ENCODE results near the gene HID1. TPM values are rescaled to one million over a fixed set of nuclear protein-coding genes. Genes with fewer than 3 reads are reported as not detected.
A peak's percentile ranks its signal among the peaks of the same experiment; 100 is the strongest.

HID1 gene
- total and polyA plus RNA-seq, 9 of the 15 experiments (the other 6 are each of a cell fraction or from before 2014, with no cell fraction given), result 0.14 to 2.1 (median 0.54) TPM; not detected in 2

- TF ChIP-seq HNRNPLL (IDR thresholded peaks at IDR 0.05; ENCODE audit: low read depth, low read length, poor library complexity, severe bottlenecking) (peak; percentile 65), HINFP (tag; conservative IDR thresholded peaks at IDR 0.05; ENCODE audit: low read depth) (no peak; the same call in 1 of the 2 replicates), ARHGAP35 (IDR thresholded peaks at IDR 0.05; ENCODE audit: partially characterized antibody) (no peak), BACH1 (tag; IDR thresholded peaks at IDR 0.05) (no peak), IRF1 (CRISPR knock-in tag; IDR thresholded peaks at IDR 0.05; ENCODE audit: borderline replicate concordance) (no peak), TCFL5 (CRISPR knock-in tag; conservative IDR thresholded peaks at IDR 0.05) (no peak), CREBBP (IDR thresholded peaks at IDR 0.05; ENCODE audit: low read depth, low read length) (no peak), MLX (CRISPR knock-in tag; conservative IDR thresholded peaks at IDR 0.05) (no peak), NCOA1 (IDR thresholded peaks at IDR 0.05; ENCODE audit: low read depth) (peak; percentile 97), AFF1 (IDR thresholded peaks at IDR 0.05; ENCODE audit: low read depth in 1 of 2, partially characterized antibody in 2 of 2) (no peak), RBM39 (optimal IDR thresholded peaks at IDR 0.05; ENCODE audit: low read depth, low read length) (no peak), HDAC1 (IDR thresholded peaks at IDR 0.05) (peak in 1 of 2 experiments; percentile 85; a peak in 2 of 4 replicates), KAT2B (IDR thresholded peaks at IDR 0.05; ENCODE audit: low read depth, low read length) (no peak), EP300 (IDR thresholded peaks at IDR 0.05; ENCODE audit: low read length) (peak; percentile 40; the same call in 1 of the 2 replicates), HNRNPL (IDR thresholded peaks at IDR 0.05; ENCODE audit: low read depth, low read length) (peak; percentile 81; the same call in 1 of the 2 replicates), ZNF507 (tag; conservative IDR thresholded peaks at IDR 0.05) (no peak), ZNF449 (CRISPR knock-in tag; IDR thresholded peaks at IDR 0.05) (no peak), ZBTB8A (IDR thresholded peaks at IDR 0.05; ENCODE audit: partially characterized antibody) (no peak), ZC3H8 (IDR thresholded peaks at IDR 0.05) (no peak)
Observed at GRCh38 chr17:75012346-75013091, 40.0 kb upstream of the HID1 start, which contains the start of gene MRPL58 (continued).
